Mesothelial cell of epicardium (in vitro differentiated cells): Measurements from ENCODE around the gene GPR33. TPM values are rescaled to one million over a fixed set of nuclear protein-coding genes. Genes with fewer than 3 reads are reported as not detected.

Experiments
- DNase-seq, 2 experiments: peaks; one replicate each; pipeline ENCODE4 v3.0.0; 2021; ENCODE audit warnings: low spot score in 2 of 2; ENCODE audit not compliant: unreplicated experiment in 2 of 2
- H3K27ac Mint-ChIP-seq: 2 replicates; pipeline ENCODE4 v1.8.0; 2021; ENCODE audit warnings: mixed read lengths
- H3K27me3 Mint-ChIP-seq: 2 replicates; pipeline ENCODE4 v1.8.0; 2021; ENCODE audit warnings: low read depth, mixed read lengths
- H3K36me3 Mint-ChIP-seq: 2 replicates; pipeline ENCODE4 v1.8.0; 2021; ENCODE audit warnings: mixed read lengths
- H3K4me1 Mint-ChIP-seq: 2 replicates; pipeline ENCODE4 v1.8.0; 2021; ENCODE audit warnings: mixed read lengths
- H3K4me3 Mint-ChIP-seq: 2 replicates; pipeline ENCODE4 v1.8.0; 2021; ENCODE audit warnings: mild to moderate bottlenecking, moderate library complexity, mixed read lengths
- H3K9me3 Mint-ChIP-seq: 2 replicates; pipeline ENCODE4 v1.8.0; 2021; ENCODE audit warnings: mixed read lengths
- total RNA-seq: library from RNA; stranded (reverse); gene quantifications from 3 replicates; pipeline ENCODE4 v1.2.1, GENCODE V29; 2021
- TF ChIP-seq, protein P1 (sequence below): fragments of 200-600 bp; sonication (generic); IDR thresholded peaks from one replicate; pipeline ENCODE4 v1.5.0; 2021; ENCODE audit warnings: antibody characterized with exemption; ENCODE audit not compliant: unreplicated experiment

The GPR33 gene
- total RNA-seq, 1 donor from 2014 or later: not detected

DNA sequence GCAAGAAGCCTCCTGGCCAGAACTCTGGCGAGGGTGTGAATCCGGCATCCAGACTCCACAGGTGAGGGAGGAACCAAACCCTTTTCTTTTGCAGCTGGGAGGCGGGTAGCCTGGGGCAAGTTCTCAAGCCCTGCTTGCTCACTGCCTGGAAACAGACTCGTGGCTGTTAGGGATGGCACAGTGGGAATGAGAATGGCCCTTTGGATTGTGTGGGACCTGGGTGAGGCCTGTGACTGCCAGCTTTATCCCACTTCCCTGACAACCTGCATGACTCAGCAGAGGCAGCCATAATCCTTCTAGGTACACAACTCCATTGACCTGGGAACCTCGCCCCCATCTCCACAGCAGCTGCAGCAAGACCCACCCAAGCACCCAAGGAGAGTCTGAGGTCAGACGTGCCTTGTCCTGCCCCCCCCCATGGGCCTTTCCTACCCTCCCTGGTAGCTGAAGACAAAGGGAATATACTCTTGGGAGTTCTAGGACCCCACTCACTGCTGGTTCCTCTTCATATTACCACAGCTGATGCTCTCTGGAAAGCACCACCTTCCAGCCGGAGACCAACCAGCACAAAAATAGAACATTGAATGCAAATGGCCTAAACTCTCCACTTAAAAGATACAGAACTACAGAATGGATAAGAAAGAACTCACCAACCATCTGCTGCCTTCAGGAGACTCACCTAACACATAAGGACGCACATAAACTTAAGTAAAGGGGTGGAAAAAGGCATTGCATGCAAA is 5.1 kb upstream of the GPR33 start:
- TF ChIP-seq, protein P1, sequence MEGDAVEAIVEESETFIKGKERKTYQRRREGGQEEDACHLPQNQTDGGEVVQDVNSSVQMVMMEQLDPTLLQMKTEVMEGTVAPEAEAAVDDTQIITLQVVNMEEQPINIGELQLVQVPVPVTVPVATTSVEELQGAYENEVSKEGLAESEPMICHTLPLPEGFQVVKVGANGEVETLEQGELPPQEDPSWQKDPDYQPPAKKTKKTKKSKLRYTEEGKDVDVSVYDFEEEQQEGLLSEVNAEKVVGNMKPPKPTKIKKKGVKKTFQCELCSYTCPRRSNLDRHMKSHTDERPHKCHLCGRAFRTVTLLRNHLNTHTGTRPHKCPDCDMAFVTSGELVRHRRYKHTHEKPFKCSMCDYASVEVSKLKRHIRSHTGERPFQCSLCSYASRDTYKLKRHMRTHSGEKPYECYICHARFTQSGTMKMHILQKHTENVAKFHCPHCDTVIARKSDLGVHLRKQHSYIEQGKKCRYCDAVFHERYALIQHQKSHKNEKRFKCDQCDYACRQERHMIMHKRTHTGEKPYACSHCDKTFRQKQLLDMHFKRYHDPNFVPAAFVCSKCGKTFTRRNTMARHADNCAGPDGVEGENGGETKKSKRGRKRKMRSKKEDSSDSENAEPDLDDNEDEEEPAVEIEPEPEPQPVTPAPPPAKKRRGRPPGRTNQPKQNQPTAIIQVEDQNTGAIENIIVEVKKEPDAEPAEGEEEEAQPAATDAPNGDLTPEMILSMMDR: no peak
- H3K36me3 Mint-ChIP-seq: no peaks in the 10 kb centered on the region
- H3K27ac Mint-ChIP-seq: no peak overlapping the region
- H3K9me3 Mint-ChIP-seq: peaks cover 29% of the 10 kb centered on the region
- no peaks in the 10 kb centered on the region for H3K27me3 Mint-ChIP-seq
- no peak for DNase-seq
- H3K4me3 Mint-ChIP-seq: no peak overlapping the region
- no peaks in the 10 kb centered on the region for H3K4me1 Mint-ChIP-seq

DNA sequence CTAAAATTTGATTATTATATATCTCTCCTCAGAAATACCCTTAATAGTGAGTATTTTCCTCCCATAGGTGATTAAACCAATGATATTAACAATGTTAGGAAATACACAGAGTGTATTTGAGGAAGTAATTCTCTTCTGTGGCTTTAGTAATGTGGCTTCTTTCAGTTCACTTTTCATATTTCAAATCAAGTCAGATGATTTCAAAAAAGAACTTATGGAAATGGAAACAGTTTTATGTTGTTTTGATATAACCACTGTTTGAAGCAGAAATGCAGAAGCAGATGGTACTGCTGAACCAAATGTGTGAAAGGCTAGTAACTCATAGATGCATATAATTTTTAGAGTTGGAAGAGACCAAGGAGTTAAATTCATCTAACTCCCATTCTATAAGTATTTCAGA is 1.9 kb upstream of the GPR33 start:
- no peaks in the 10 kb centered on the region for H3K4me1 Mint-ChIP-seq
- H3K36me3 Mint-ChIP-seq: no peaks in the 10 kb centered on the region
- no peak overlapping the region for H3K27ac Mint-ChIP-seq
- DNase-seq: no peak
- TF ChIP-seq, protein P1: no peak
- no peaks in the 10 kb centered on the region for H3K27me3 Mint-ChIP-seq
- no peak overlapping the region for H3K4me3 Mint-ChIP-seq
- H3K9me3 Mint-ChIP-seq: no peaks in the 10 kb centered on the region

DNA sequence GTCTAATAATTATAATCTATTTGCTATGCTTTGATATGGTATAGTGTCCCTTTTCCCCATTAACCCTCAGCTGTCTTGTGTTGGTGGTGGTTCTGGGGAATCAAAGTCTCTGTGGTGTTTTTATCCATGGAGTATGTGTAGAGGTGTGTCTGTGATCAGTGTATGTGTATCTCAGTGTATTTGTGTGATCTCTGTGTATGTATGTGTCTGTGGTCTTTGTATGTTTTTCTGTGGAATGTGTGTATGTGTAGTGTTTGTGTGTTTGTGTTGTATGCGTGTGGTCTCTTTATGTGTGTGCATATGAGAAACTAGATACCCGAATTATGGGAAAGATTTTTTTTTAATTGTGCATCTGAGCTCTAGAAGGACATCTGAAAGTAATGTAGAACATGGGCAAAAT is 1.1 kb downstream of the GPR33 start:
- H3K27ac Mint-ChIP-seq: no peak overlapping the region
- H3K4me1 Mint-ChIP-seq: no peaks in the 10 kb centered on the region
- no peaks in the 10 kb centered on the region for H3K27me3 Mint-ChIP-seq
- TF ChIP-seq, protein P1: no peak
- no peak for DNase-seq
- H3K36me3 Mint-ChIP-seq: no peaks in the 10 kb centered on the region
- no peak overlapping the region for H3K4me3 Mint-ChIP-seq
- H3K9me3 Mint-ChIP-seq: no peaks in the 10 kb centered on the region

DNA sequence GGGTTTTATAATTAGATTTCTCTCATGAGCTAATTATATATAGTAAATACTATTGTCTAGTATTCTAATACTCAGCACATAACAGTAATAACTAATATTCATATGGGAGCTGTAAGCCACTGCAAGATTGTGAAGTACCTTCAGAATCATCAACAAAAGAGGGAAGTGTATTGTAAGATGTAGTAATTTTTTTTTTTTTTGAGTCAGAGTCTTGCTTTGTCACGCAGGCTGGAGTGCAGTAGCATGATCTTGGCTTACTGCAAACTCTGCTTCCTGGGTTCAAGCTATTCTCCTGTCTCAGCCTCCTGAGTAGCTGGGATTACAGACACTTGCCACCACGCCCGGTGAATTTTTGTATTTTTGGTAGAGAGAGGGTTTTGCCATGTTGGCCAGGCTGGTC is 3.1 kb downstream of the GPR33 start:
- no peaks in the 10 kb centered on the region for H3K27me3 Mint-ChIP-seq
- H3K27ac Mint-ChIP-seq: no peak overlapping the region
- no peak overlapping the region for H3K4me3 Mint-ChIP-seq
- no peaks in the 10 kb centered on the region for H3K9me3 Mint-ChIP-seq
- DNase-seq: no peak
- no peaks in the 10 kb centered on the region for H3K4me1 Mint-ChIP-seq
- TF ChIP-seq, protein P1: no peak
- no peaks in the 10 kb centered on the region for H3K36me3 Mint-ChIP-seq

DNA sequence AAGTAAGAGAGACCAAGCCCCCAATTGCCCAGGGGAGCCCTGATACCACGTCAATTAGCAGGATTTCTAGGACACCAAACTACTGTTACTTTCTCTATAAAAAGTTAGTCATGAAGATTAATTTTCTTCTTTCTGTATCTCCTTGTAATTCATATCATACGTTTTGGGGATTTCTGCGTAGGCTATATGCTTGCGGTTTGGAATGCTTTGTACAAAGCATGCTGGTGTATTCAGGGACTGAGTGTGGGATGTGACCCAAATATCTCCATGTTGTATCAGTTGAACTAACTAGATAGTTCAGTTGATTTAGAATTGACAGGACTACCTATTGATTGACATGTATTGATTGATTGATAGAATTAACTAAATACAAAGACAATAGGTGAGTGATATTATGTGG is 7.7 kb downstream of the GPR33 start:
- H3K27ac Mint-ChIP-seq: no peak overlapping the region
- no peaks in the 10 kb centered on the region for H3K27me3 Mint-ChIP-seq
- TF ChIP-seq, protein P1: no peak
- peaks cover 6% of the 10 kb centered on the region for H3K4me1 Mint-ChIP-seq
- no peak for DNase-seq
- no peaks in the 10 kb centered on the region for H3K36me3 Mint-ChIP-seq
- no peak overlapping the region for H3K4me3 Mint-ChIP-seq
- H3K9me3 Mint-ChIP-seq: no peaks in the 10 kb centered on the region
